PC-9 (cell line): ENCODE data around the gene BCAS3. TPM values are rescaled to one million over a fixed set of nuclear protein-coding genes. Genes with fewer than 3 reads are reported as not detected.
A peak's percentile ranks its signal among the peaks of the same experiment; 100 is the strongest.

ENCODE experiments used
- BruUV-seq: library from RNA; stranded (reverse); fragments of 400-500 nt; replicated peaks from 2 replicates; lab custom pipeline; 2021; lab: Mats Ljungman, UMichigan
- CTCF ChIA-PET: fragments of 300-600 bp; sonication (Branson Sonifier 250); formaldehyde crosslinking; loops from one replicate; lab custom pipeline; 2022; ENCODE audit warnings: antibody characterized with exemption; lab: Charles Lee
- POLR2A ChIA-PET: fragments of 300-600 bp; sonication (Branson Sonifier 250); formaldehyde crosslinking; loops from one replicate; lab custom pipeline; 2022; ENCODE audit warnings: antibody characterized with exemption; ENCODE audit not compliant: unreplicated experiment; lab: Charles Lee
- DNase-seq, 2 experiments: peaks; one replicate each; pipeline versions ENCODE4 v3.0.0 to v3.0.0-alpha.2; 2015 to 2022; ENCODE audit warnings: mixed read lengths in 1 of 2
- H2AFZ ChIP-seq: fragments of 200-600 bp; sonication (generic); 2 replicates; pipeline ENCODE4 v1.8.1; 2017; ENCODE audit warnings: antibody characterized with exemption
- H3F3A ChIP-seq: fragments of 200-600 bp; sonication (generic); 2 replicates; pipeline ENCODE4 v1.8.1; 2017; ENCODE audit warnings: antibody characterized with exemption, mild to moderate bottlenecking, low read depth; ENCODE audit not compliant: insufficient read depth
- H3K27ac ChIP-seq: fragments of 200-600 bp; sonication (generic); 2 replicates; pipeline ENCODE4 v1.6.1; 2016; ENCODE audit warnings: mixed run types
- H3K27me3 ChIP-seq: fragments of 200-600 bp; sonication (generic); 2 replicates; pipeline ENCODE4 v1.6.1; 2016; ENCODE audit warnings: low read depth, mixed run types; ENCODE audit not compliant: insufficient read depth
- H3K36me3 ChIP-seq: fragments of 200-600 bp; sonication (generic); 2 replicates; pipeline ENCODE4 v1.6.1; 2016; ENCODE audit warnings: low read depth, mixed run types
- H3K4me1 ChIP-seq: fragments of 200-600 bp; sonication (generic); replicated peaks from 2 replicates; pipeline ENCODE4 v1.6.1; 2016; ENCODE audit warnings: mixed run types; ENCODE audit not compliant: insufficient read depth
- H3K4me2 ChIP-seq: fragments of 200-600 bp; sonication (generic); 2 replicates; pipeline ENCODE4 v1.6.1; 2017; ENCODE audit warnings: mixed run types
- H3K4me3 ChIP-seq: fragments of 200-600 bp; sonication (generic); 2 replicates; pipeline ENCODE4 v1.6.1; 2016; ENCODE audit warnings: mixed run types
- H3K79me2 ChIP-seq: fragments of 200-600 bp; sonication (generic); 2 replicates; pipeline ENCODE4 v1.6.1; 2017; ENCODE audit warnings: low read depth, mixed run types
- H3K9me2 ChIP-seq: fragments of 200-600 bp; sonication (generic); 2 replicates; pipeline ENCODE4 v1.8.1; 2017; ENCODE audit warnings: mild to moderate bottlenecking; ENCODE audit not compliant: insufficient read depth
- H3K9me3 ChIP-seq: fragments of 200-600 bp; sonication (generic); 2 replicates; pipeline ENCODE4 v1.8.1; 2016; ENCODE audit warnings: low read depth; ENCODE audit not compliant: insufficient read depth
- H4K20me1 ChIP-seq: fragments of 200-600 bp; sonication (generic); 2 replicates; pipeline ENCODE4 v1.8.1; 2017; ENCODE audit not compliant: insufficient read depth
- CTCF ChIP-seq: fragments of 200-600 bp; sonication (generic); conservative IDR thresholded peaks from 2 replicates; pipeline ENCODE4 v1.6.1; 2017; ENCODE audit warnings: mixed run types, antibody characterized with exemption, mild to moderate bottlenecking, moderate library complexity
- EZH2 ChIP-seq: fragments of 200-600 bp; sonication (generic); IDR thresholded peaks from 2 replicates; pipeline ENCODE4 v1.8.0; 2017; ENCODE audit warnings: antibody characterized with exemption, low read depth
- intact Hi-C: fragments of 100-400 bp; cut with micrococcal nuclease; formaldehyde crosslinking; loops from one replicate; pipeline ENCODE4 v1.10.0; 2022; ENCODE audit not compliant: unreplicated experiment
- total RNA-seq: library from RNA; stranded (reverse); gene quantifications from 2 replicates; pipeline ENCODE4 v1.2.3, GENCODE V29; 2021

BCAS3 gene
- total RNA-seq, 1 experiment from 2014 or later: 26.0 TPM

DNA sequence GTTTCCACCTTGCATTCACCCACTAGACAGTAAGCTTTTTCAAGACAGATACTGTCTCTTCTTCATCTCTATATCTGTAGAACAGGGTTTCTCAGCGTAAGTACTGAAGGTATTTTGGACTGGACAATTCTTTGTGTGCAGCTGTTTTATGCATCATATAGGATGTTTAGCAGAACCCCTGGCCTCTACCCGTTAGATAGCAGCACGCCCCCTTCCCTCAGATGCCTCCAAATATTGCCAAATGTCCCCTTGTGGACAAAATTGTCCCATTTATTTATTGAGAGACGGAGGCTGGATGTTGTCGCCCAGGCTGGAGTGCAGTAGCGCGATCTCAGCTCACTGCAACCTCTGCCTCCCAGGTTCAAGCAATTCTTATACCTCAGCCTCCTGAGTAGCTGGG, 458.6 kb downstream of the BCAS3 start:
- Histone ChIP-seq H2AFZ (no peak overlapping the region), H3K4me1 (peaks cover 11% of the 10 kb centered on the region), H3K9me2 (no peaks in the 10 kb centered on the region), H3K27ac (no peak overlapping the region), H3F3A (no peaks in the 10 kb centered on the region), H3K36me3 (no peaks in the 10 kb centered on the region), H3K4me3 (no peak overlapping the region), H3K79me2 (no peaks in the 10 kb centered on the region), H3K9me3 (no peaks in the 10 kb centered on the region), H3K27me3 (no peaks in the 10 kb centered on the region), H3K4me2 (no peak overlapping the region), H4K20me1 (no peaks in the 10 kb centered on the region)
- ChIA-PET CTCF (no interaction called here), POLR2A (no interaction called here)
- DNase-seq: no peak
- intact Hi-C loops: no loop called here
- BruUV-seq: no TSS peak
- no peak for TF ChIP-seq EZH2
- no peak for TF ChIP-seq CTCF

DNA sequence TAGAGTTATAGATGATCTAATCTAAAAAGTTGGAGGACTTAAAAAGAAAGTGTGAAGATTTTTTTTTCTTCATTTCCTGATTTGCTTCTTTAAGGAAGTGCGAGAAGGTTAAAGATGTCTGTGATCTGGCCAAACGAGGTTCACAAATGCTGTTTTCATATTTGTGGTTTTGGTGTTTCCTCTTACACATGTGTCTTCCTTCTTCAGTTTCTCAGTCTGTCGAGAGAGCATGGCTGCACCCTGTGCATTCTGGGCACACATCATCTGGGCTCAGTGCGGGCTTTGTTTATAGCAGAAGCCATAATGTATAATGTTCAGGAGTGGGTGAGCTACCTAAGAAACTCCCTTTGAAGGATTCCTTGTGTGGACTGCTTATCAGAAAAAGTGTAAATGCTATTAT, 461.6 kb downstream of the BCAS3 start:
- no TSS peak for BruUV-seq
- H3K4me2 ChIP-seq: no peak overlapping the region; the same call in none of the 2 replicates
- no peaks in the 10 kb centered on the region for H3F3A ChIP-seq
- 0 out of 2 replicates have a peak overlapping the region, but pooled peaks have one; percentile 18 for H3K27ac ChIP-seq
- H2AFZ ChIP-seq: no peak overlapping the region
- intact Hi-C loops: no loop called here
- no peaks in the 10 kb centered on the region for H3K36me3 ChIP-seq
- ChIA-PET CTCF (no interaction called here), POLR2A (no interaction called here)
- no peaks in the 10 kb centered on the region for H4K20me1 ChIP-seq
- no peaks in the 10 kb centered on the region for H3K9me2 ChIP-seq
- peak; percentile 35 to 71 for DNase-seq
- peaks cover 11% of the 10 kb centered on the region for H3K4me1 ChIP-seq
- H3K79me2 ChIP-seq: no peaks in the 10 kb centered on the region
- TF ChIP-seq CTCF: no peak
- TF ChIP-seq EZH2: no peak
- H3K4me3 ChIP-seq: no peak overlapping the region
- no peaks in the 10 kb centered on the region for H3K27me3 ChIP-seq
- no peaks in the 10 kb centered on the region for H3K9me3 ChIP-seq

- ChIA-PET CTCF (no interaction called here), POLR2A (no interaction called here)
- no TSS peak for BruUV-seq
- no peaks in the 10 kb centered on the region for H3K79me2 ChIP-seq
- no peak overlapping the region for H3K4me3 ChIP-seq
- no peaks in the 10 kb centered on the region for H3F3A ChIP-seq
- H3K4me1 ChIP-seq: peaks cover 11% of the 10 kb centered on the region
- no peaks in the 10 kb centered on the region for H3K9me3 ChIP-seq
- no peaks in the 10 kb centered on the region for H3K36me3 ChIP-seq
- no peak for DNase-seq
- no peaks in the 10 kb centered on the region for H3K27me3 ChIP-seq
- H3K4me2 ChIP-seq: no peak overlapping the region
- no peaks in the 10 kb centered on the region for H3K9me2 ChIP-seq
- TF ChIP-seq CTCF (no peak), EZH2 (no peak)
- no peak overlapping the region for H3K27ac ChIP-seq
- no peaks in the 10 kb centered on the region for H4K20me1 ChIP-seq
- intact Hi-C loops: no loop called here
- H2AFZ ChIP-seq: no peak overlapping the region
These were observed 462.6 kb downstream of the BCAS3 start for GRCh38 chr17:61140081-61140786.
